Erythroblast (primary cell): ENCODE results near the gene PRXL2A.

Experiments used
- GATA1 ChIP-seq: IDR thresholded peaks from 2 replicates; pipeline ENCODE4 v1.6.1; 2011; ENCODE audit warnings: low read depth, mild to moderate bottlenecking, control low read depth, low read length, moderate library complexity
- POLR2A ChIP-seq: IDR thresholded peaks from 2 replicates; pipeline ENCODE4 v1.6.1; 2011; ENCODE audit warnings: mild to moderate bottlenecking, low read length

DNA sequence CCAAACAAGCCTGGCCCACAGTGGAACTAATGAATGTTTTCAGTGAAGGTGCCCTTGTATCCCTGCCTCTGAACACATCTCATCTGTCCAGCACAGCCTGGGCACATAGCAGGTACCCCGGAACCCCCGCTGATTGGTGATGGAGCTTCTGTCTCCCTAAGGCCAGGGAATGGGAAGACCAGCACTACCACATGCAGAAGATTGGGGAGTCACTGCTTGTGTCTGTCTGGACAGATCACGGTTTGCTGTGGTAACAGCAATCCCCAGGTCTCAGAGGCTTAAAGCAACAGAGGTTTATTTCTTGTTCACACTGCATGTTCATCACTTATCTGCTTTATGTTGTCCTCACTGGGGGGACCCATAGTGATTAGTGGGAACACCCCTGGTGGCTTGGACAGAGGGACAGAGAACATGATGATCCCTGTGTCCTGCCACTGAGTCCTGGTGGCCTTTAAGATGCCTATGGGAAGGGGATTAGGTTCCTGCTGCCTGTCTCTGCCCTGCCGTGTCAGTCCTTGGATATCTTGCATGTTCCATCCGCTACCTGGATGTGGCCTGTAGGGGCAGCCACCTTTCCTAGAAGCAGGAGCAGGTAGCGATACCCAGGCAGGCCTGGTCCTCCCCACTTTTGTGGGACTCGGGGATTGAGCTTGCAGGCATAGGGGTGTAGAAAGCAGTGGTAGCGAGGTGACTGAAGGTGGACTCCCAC, 49.4 kb downstream of the PRXL2A start:
- TF ChIP-seq POLR2A (no peak), GATA1 (no peak)
